Neural progenitor cell (in vitro differentiated cells): ENCODE measurements around the gene GPHB5. TPM values are rescaled to one million over a fixed set of nuclear protein-coding genes. Genes with fewer than 3 reads are reported as not detected.

ENCODE experiments used
- DNase-seq: peaks from one replicate; pipeline ENCODE4 v3.0.0-alpha.2; 2016; ENCODE audit warnings: low spot score
- H2AFZ ChIP-seq: fragments of 200-600 bp; sonication (generic); replicated peaks from 2 replicates; pipeline ENCODE4 v1.6.1; 2016; ENCODE audit warnings: antibody characterized with exemption
- H3F3A ChIP-seq: fragments of 200-600 bp; sonication (generic); 2 replicates; pipeline ENCODE4 v1.6.1; 2016; ENCODE audit warnings: antibody characterized with exemption, low read depth
- H3K27ac ChIP-seq: fragments of 200-600 bp; sonication (generic); 2 replicates; pipeline ENCODE4 v1.5.1; 2016; ENCODE audit warnings: mild to moderate bottlenecking
- H3K27me3 ChIP-seq: fragments of 200-600 bp; sonication (generic); 2 replicates; pipeline ENCODE4 v1.6.1; 2016; ENCODE audit warnings: mild to moderate bottlenecking, moderate library complexity
- H3K36me3 ChIP-seq: fragments of 200-600 bp; sonication (generic); 2 replicates; pipeline ENCODE4 v1.5.1; 2016
- H3K4me1 ChIP-seq: fragments of 200-600 bp; sonication (generic); 2 replicates; pipeline ENCODE4 v1.6.1; 2016; ENCODE audit warnings: mixed run types
- H3K4me2 ChIP-seq: fragments of 200-600 bp; sonication (generic); 2 replicates; pipeline ENCODE4 v1.6.1; 2016
- H3K4me3 ChIP-seq: fragments of 200-600 bp; sonication (generic); 2 replicates; pipeline ENCODE4 v1.5.1; 2016
- H3K79me2 ChIP-seq: fragments of 200-600 bp; sonication (generic); 2 replicates; pipeline ENCODE4 v1.6.1; 2016; ENCODE audit warnings: low read depth
- H3K9ac ChIP-seq: fragments of 200-600 bp; sonication (generic); 2 replicates; pipeline ENCODE4 v1.6.1; 2016
- H3K9me3 ChIP-seq: fragments of 200-600 bp; sonication (generic); 2 replicates; pipeline ENCODE4 v1.5.1; 2016; ENCODE audit warnings: low read depth
- H4K20me1 ChIP-seq: fragments of 200-600 bp; sonication (generic); 2 replicates; pipeline ENCODE4 v1.6.1; 2016; ENCODE audit warnings: low read depth
- H3K27ac Mint-ChIP-seq: 3 replicates; pipeline ENCODE4 v1.8.0; 2021; ENCODE audit warnings: mixed read lengths
- H3K27me3 Mint-ChIP-seq: 2 replicates; pipeline ENCODE4 v1.8.0; 2022; ENCODE audit warnings: low read depth, mild to moderate bottlenecking, inconsistent platforms, moderate library complexity, mixed read lengths; ENCODE audit not compliant: insufficient read depth
- H3K36me3 Mint-ChIP-seq: 3 replicates; pipeline ENCODE4 v1.8.0; 2021; ENCODE audit warnings: mixed read lengths
- H3K4me1 Mint-ChIP-seq: 3 replicates; pipeline ENCODE4 v1.8.0; 2021; ENCODE audit warnings: mixed read lengths
- H3K4me3 Mint-ChIP-seq: 3 replicates; pipeline ENCODE4 v1.8.0; 2021; ENCODE audit warnings: mild to moderate bottlenecking, moderate library complexity, mixed read lengths
- H3K9me3 Mint-ChIP-seq: 3 replicates; pipeline ENCODE4 v1.8.0; 2020; ENCODE audit warnings: mixed read lengths
- CTCF ChIP-seq: fragments of 200-600 bp; sonication (generic); IDR thresholded peaks from 2 replicates; pipeline ENCODE4 v1.5.1; 2017; ENCODE audit warnings: antibody characterized with exemption, mild to moderate bottlenecking
- EZH2 ChIP-seq: fragments of 200-600 bp; sonication (generic); IDR thresholded peaks from 2 replicates; pipeline ENCODE4 v1.6.1; 2017; ENCODE audit warnings: antibody characterized with exemption, mild to moderate bottlenecking, moderate library complexity
- EZH2phosphoT487 ChIP-seq: fragments of 200-600 bp; sonication (generic); IDR thresholded peaks from 2 replicates; pipeline ENCODE4 v1.6.1; 2017; ENCODE audit warnings: antibody characterized with exemption
- total RNA-seq: library from RNA; depleted of rRNA; stranded (reverse); fragments of >200 nt; gene quantifications from 2 replicates; pipeline ENCODE4 v1.2.3, GENCODE V29; 2015; ENCODE audit warnings: low replicate concordance

Gene GPHB5
- total RNA-seq, 1 donor from 2014 or later, result not detected

DNA sequence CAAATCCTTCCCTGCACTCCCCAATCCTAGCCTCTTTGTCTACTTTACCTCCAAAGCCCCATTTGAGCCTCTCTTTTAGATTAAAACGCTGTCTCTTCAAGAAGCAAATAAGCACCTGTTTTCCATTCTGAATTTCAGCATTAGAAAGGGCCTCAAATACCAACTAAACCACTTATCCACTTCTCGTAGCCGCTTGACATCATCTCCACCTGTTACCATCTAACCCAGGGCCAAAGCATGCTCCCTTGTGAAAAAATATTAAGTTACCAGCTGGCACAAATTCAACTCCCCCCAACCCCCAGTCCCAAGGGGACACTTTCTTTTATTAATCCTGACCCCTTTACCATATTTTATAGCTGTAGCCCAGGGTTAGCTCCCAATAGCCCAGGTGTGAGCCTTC lies 43.1 kb downstream of the GPHB5 start:
- H3K27ac Mint-ChIP-seq, result no peak overlapping the region
- H3K27me3 Mint-ChIP-seq, result peaks cover 2% of the 10 kb centered on the region
- no peaks in the 10 kb centered on the region for H3K79me2 ChIP-seq
- no peaks in the 10 kb centered on the region for H4K20me1 ChIP-seq
- no peak overlapping the region for H3K27ac ChIP-seq
- no peak overlapping the region for H3K9ac ChIP-seq
- H3K36me3 ChIP-seq, result no peaks in the 10 kb centered on the region
- no peaks in the 10 kb centered on the region for H3F3A ChIP-seq
- no peak overlapping the region for H2AFZ ChIP-seq
- TF ChIP-seq EZH2, result no peak
- TF ChIP-seq EZH2phosphoT487, result no peak
- TF ChIP-seq CTCF, result no peak
- no peaks in the 10 kb centered on the region for H3K9me3 ChIP-seq
- no peak for DNase-seq
- no peaks in the 10 kb centered on the region for H3K4me1 ChIP-seq
- H3K27me3 ChIP-seq, result no peaks in the 10 kb centered on the region
- no peak overlapping the region for H3K4me2 ChIP-seq
- no peak overlapping the region for H3K4me3 ChIP-seq
- no peaks in the 10 kb centered on the region for H3K36me3 Mint-ChIP-seq
- no peaks in the 10 kb centered on the region for H3K4me1 Mint-ChIP-seq
- no peak overlapping the region for H3K4me3 Mint-ChIP-seq
- no peaks in the 10 kb centered on the region for H3K9me3 Mint-ChIP-seq

- peaks cover 2% of the 10 kb centered on the region for H3K27me3 Mint-ChIP-seq
These were observed 44.7 kb downstream of the GPHB5 start for GRCh38 chr14:63273717-63274655.

GRCh38 chr14:63273129-63273528 lies 45.6 kb downstream of the GPHB5 start:
- DNase-seq, result no peak
- Histone ChIP-seq H3F3A (no peaks in the 10 kb centered on the region), H3K27ac (no peak overlapping the region), H3K79me2 (no peaks in the 10 kb centered on the region), H2AFZ (no peak overlapping the region), H3K9ac (no peak overlapping the region), H3K4me2 (no peak overlapping the region), H3K27me3 (no peaks in the 10 kb centered on the region), H3K9me3 (no peaks in the 10 kb centered on the region), H3K4me1 (no peaks in the 10 kb centered on the region), H4K20me1 (no peaks in the 10 kb centered on the region), H3K36me3 (no peaks in the 10 kb centered on the region), H3K4me3 (no peak overlapping the region)
- H3K4me3 Mint-ChIP-seq, result no peak overlapping the region
- H3K27me3 Mint-ChIP-seq, result peaks cover 2% of the 10 kb centered on the region
- H3K9me3 Mint-ChIP-seq, result peaks cover 2% of the 10 kb centered on the region
- no peak overlapping the region for H3K27ac Mint-ChIP-seq
- TF ChIP-seq EZH2phosphoT487 (no peak), EZH2 (no peak), CTCF (no peak)
- H3K36me3 Mint-ChIP-seq, result peaks cover 1% of the 10 kb centered on the region
- H3K4me1 Mint-ChIP-seq, result no peaks in the 10 kb centered on the region

More at GRCh38 chr14:63273717-63274655, 44.7 kb downstream of the GPHB5 start:
- H3K9me3 ChIP-seq, result no peaks in the 10 kb centered on the region
- no peaks in the 10 kb centered on the region for H4K20me1 ChIP-seq
- no peaks in the 10 kb centered on the region for H3F3A ChIP-seq
- no peak overlapping the region for H2AFZ ChIP-seq
- H3K9ac ChIP-seq, result no peak overlapping the region
- no peaks in the 10 kb centered on the region for H3K36me3 ChIP-seq
- DNase-seq, result no peak
- no peaks in the 10 kb centered on the region for H3K4me1 ChIP-seq
- Mint-ChIP-seq H3K27ac (no peak overlapping the region), H3K4me1 (no peaks in the 10 kb centered on the region), H3K9me3 (peaks cover 2% of the 10 kb centered on the region), H3K36me3 (peaks cover 1% of the 10 kb centered on the region), H3K4me3 (no peak overlapping the region)
- H3K27me3 ChIP-seq, result no peaks in the 10 kb centered on the region
- H3K4me3 ChIP-seq, result no peak overlapping the region
- H3K27ac ChIP-seq, result no peak overlapping the region
- no peak overlapping the region for H3K4me2 ChIP-seq
- TF ChIP-seq EZH2 (no peak), CTCF (peak; percentile 10), EZH2phosphoT487 (no peak)
- H3K79me2 ChIP-seq, result no peaks in the 10 kb centered on the region
